ENCODE data around the gene HIBCH. TPM values are rescaled to one million over a fixed set of nuclear protein-coding genes. Genes with fewer than 3 reads are reported as not detected.

HIBCH gene
- total and polyA plus RNA-seq, 4 experiments from 2014 or later: 19.3 to 22.3 (median 19.8) TPM

DNA sequence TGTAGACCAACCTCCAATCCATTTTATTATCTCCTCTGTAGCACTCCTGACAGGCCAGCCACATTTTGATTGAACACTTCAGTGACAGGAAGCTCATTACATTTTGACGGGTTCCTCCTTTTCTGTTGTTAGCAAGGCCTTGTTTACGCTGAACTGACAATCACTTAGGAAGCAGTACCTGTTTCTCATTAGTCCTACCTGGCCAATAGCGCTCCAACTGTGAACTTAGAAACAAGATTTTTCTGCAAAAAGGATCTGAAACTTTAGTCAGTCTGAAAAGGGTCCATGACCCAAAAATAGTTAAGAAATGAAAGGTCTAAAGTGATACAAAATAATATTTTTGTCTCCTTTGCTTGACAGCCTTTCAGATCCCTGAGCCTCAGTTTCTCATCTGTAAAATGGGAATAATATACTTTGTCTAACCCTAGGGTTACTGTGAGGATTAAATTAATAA is 137.5 kb downstream of the HIBCH start:
- intact Hi-C loops (cut with micrococcal nuclease): no loop called here
- H3K4me3 Mint-ChIP-seq: peak overlapping the region in 1 of 8 donors; percentile 14
- POLR2A ChIA-PET (ENCODE audit: partially characterized antibody): no interaction called here

DNA sequence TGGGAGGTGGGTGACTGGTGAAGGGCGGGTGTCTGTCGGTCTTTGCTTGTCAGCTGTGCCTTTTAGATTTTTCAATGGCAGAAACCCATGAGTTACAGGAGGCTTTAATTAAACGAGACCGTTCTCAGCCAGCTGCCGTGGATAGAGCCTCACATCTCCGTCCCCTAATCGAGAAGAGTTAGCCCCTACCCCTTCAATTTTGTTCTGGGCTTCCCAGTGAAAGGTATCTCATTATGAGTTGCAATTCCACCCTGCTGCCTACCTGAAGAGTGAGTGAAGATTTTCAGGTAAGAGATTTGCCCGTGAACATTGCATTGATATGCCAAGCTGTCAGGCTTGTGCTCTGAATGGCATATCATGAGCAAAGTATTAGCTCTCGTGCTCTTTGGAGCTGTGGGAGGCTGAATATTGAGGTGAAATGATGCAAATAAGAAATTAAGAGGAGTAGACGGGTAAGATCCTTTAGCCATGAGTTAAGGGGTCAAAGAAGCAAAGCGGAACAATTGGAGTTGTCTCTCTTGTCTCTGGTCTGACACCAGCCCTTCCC is 138.4 kb downstream of the HIBCH start:
- CTCF ChIA-PET (ENCODE audit: partially characterized antibody): no interaction called here

More for the DNA sequence above, 137.5 kb downstream of the HIBCH start:
- Histone ChIP-seq H3K27ac (ENCODE audit: low read depth, low read length) (no peak overlapping the region), H3K9me3 (ENCODE audit: control insufficient read depth in 1 of 2, low read length in 2 of 2) (no peaks in the 10 kb centered on the region), H3K36me3 (ENCODE audit: insufficient read depth, low read length) (no peaks in the 10 kb centered on the region), H3K27me3 (ENCODE audit: insufficient read depth, low read length) (peaks cover 5% of the 10 kb centered on the region), H3K4me3 (ENCODE audit: low read length in 2 of 2) (no peak overlapping the region), H3K4me1 (ENCODE audit: insufficient read depth, low read length) (no peaks in the 10 kb centered on the region)
- CTCF ChIA-PET (ENCODE audit: partially characterized antibody): no interaction called here
- H3K27me3 Mint-ChIP-seq: peaks cover 9 to 29% of the 10 kb centered on the region in 2 donors
- H3K9me3 Mint-ChIP-seq: no peaks in the 10 kb centered on the region
- H3K27ac Mint-ChIP-seq: no peak overlapping the region
- peaks cover 0 to 3% of the 10 kb centered on the region in 2 donors for H3K36me3 Mint-ChIP-seq
- DNase-seq: no peak
- H3K4me1 Mint-ChIP-seq: peaks cover 6 to 13% (median 9%) of the 10 kb centered on the region in 4 donors

GRCh38 chr2:190180313-190181122 is 139.1 kb downstream of the HIBCH start:
- Histone ChIP-seq H3K36me3 (ENCODE audit: insufficient read depth, low read length) (no peaks in the 10 kb centered on the region), H3K4me3 (ENCODE audit: low read length in 2 of 2) (no peak overlapping the region), H3K27me3 (ENCODE audit: insufficient read depth, low read length) (peaks cover 5% of the 10 kb centered on the region), H3K27ac (ENCODE audit: low read depth, low read length) (no peak overlapping the region), H3K4me1 (ENCODE audit: insufficient read depth, low read length) (no peaks in the 10 kb centered on the region), H3K9me3 (ENCODE audit: control insufficient read depth in 1 of 2, low read length in 2 of 2) (no peaks in the 10 kb centered on the region)
- H3K9me3 Mint-ChIP-seq: no peaks in the 10 kb centered on the region
- peak in 3 of 5 donors; percentile 6 to 33 (median 13) for DNase-seq
- peaks cover 6 to 13% (median 9%) of the 10 kb centered on the region in 4 donors for H3K4me1 Mint-ChIP-seq
- ChIA-PET CTCF (ENCODE audit: partially characterized antibody) (no interaction called here), POLR2A (ENCODE audit: partially characterized antibody) (no interaction called here)
- intact Hi-C loops (cut with micrococcal nuclease): no loop called here
- peaks cover 0 to 3% of the 10 kb centered on the region in 2 donors for H3K36me3 Mint-ChIP-seq
- H3K27me3 Mint-ChIP-seq: peaks cover 12 to 30% of the 10 kb centered on the region in 2 donors
- H3K27ac Mint-ChIP-seq: no peak overlapping the region
- H3K4me3 Mint-ChIP-seq: peak overlapping the region in 7 of 8 donors; percentile 29 to 76 (median 62)

More for the DNA sequence above, 138.4 kb downstream of the HIBCH start:
- POLR2A ChIA-PET (ENCODE audit: partially characterized antibody): no interaction called here
- H3K36me3 Mint-ChIP-seq: peaks cover 0 to 3% of the 10 kb centered on the region in 2 donors
- peak overlapping the region; percentile 29 to 76 (median 62) for H3K4me3 Mint-ChIP-seq
- H3K27me3 Mint-ChIP-seq: peaks cover 12 to 30% of the 10 kb centered on the region in 2 donors
- intact Hi-C loops (cut with micrococcal nuclease): no loop called here
- H3K36me3 ChIP-seq (ENCODE audit: insufficient read depth, low read length): no peaks in the 10 kb centered on the region
- no peak for DNase-seq
- no peak overlapping the region for H3K4me3 ChIP-seq (ENCODE audit: low read length in 2 of 2)
- no peaks in the 10 kb centered on the region for H3K9me3 Mint-ChIP-seq
- peaks cover 5% of the 10 kb centered on the region for H3K27me3 ChIP-seq (ENCODE audit: insufficient read depth, low read length)
- no peaks in the 10 kb centered on the region for H3K9me3 ChIP-seq (ENCODE audit: control insufficient read depth in 1 of 2, low read length in 2 of 2)
- H3K27ac Mint-ChIP-seq: no peak overlapping the region
- H3K4me1 ChIP-seq (ENCODE audit: insufficient read depth, low read length): no peaks in the 10 kb centered on the region
- no peak overlapping the region for H3K27ac ChIP-seq (ENCODE audit: low read depth, low read length)
- H3K4me1 Mint-ChIP-seq: peaks cover 6 to 13% (median 9%) of the 10 kb centered on the region in 4 donors

- no peaks in the 10 kb centered on the region for H3K36me3 ChIP-seq (ENCODE audit: insufficient read depth, low read length)
- ChIA-PET POLR2A (ENCODE audit: partially characterized antibody) (no interaction called here), CTCF (ENCODE audit: partially characterized antibody) (no interaction called here)
- Mint-ChIP-seq H3K36me3 (peaks cover 0 to 3% of the 10 kb centered on the region in 2 donors), H3K27ac (no peak overlapping the region), H3K27me3 (peaks cover 12 to 30% of the 10 kb centered on the region in 2 donors), H3K9me3 (peaks cover 0 to 3% (median 0%) of the 10 kb centered on the region in 8 donors), H3K4me3 (peak overlapping the region; percentile 36 to 77 (median 54)), H3K4me1 (peaks cover 6 to 13% (median 9%) of the 10 kb centered on the region in 4 donors)
- peaks cover 5% of the 10 kb centered on the region for H3K27me3 ChIP-seq (ENCODE audit: insufficient read depth, low read length)
- H3K9me3 ChIP-seq (ENCODE audit: control insufficient read depth in 1 of 2, low read length in 2 of 2): no peaks in the 10 kb centered on the region
- H3K27ac ChIP-seq (ENCODE audit: low read depth, low read length): no peak overlapping the region
- no peaks in the 10 kb centered on the region for H3K4me1 ChIP-seq (ENCODE audit: insufficient read depth, low read length)
- no peak for DNase-seq
- no peak overlapping the region for H3K4me3 ChIP-seq (ENCODE audit: low read length in 2 of 2)
- intact Hi-C loops (cut with micrococcal nuclease): no loop called here
Observed at GRCh38 chr2:190179754-190180312, 139.8 kb downstream of the HIBCH start.

GRCh38 chr2:190178066-190178722 is 141.4 kb downstream of the HIBCH start:
- Mint-ChIP-seq H3K27ac (no peak overlapping the region), H3K4me3 (peak overlapping the region in 3 of 8 donors; percentile 4 to 50 (median 46)), H3K9me3 (peaks cover 0 to 13% (median 4%) of the 10 kb centered on the region in 8 donors), H3K27me3 (peaks cover 12 to 28% of the 10 kb centered on the region in 2 donors), H3K36me3 (peaks cover 0 to 10% of the 10 kb centered on the region in 2 donors), H3K4me1 (peaks cover 6 to 13% (median 9%) of the 10 kb centered on the region in 4 donors)
- ChIA-PET CTCF (ENCODE audit: partially characterized antibody) (no interaction called here), POLR2A (ENCODE audit: partially characterized antibody) (no interaction called here)
- H3K36me3 ChIP-seq (ENCODE audit: insufficient read depth, low read length): no peaks in the 10 kb centered on the region
- no peaks in the 10 kb centered on the region for H3K4me1 ChIP-seq (ENCODE audit: insufficient read depth, low read length)
- H3K9me3 ChIP-seq (ENCODE audit: control insufficient read depth in 1 of 2, low read length in 2 of 2): no peaks in the 10 kb centered on the region
- intact Hi-C loops (cut with micrococcal nuclease): no loop called here
- no peak for DNase-seq
- peaks cover 5% of the 10 kb centered on the region for H3K27me3 ChIP-seq (ENCODE audit: insufficient read depth, low read length)
- H3K27ac ChIP-seq (ENCODE audit: low read depth, low read length): no peak overlapping the region
- H3K4me3 ChIP-seq (ENCODE audit: low read length in 2 of 2): no peak overlapping the region

- no peak overlapping the region for H3K27ac ChIP-seq (ENCODE audit: low read depth, low read length)
- peaks cover 5% of the 10 kb centered on the region for H3K27me3 ChIP-seq (ENCODE audit: insufficient read depth, low read length)
- no peaks in the 10 kb centered on the region for H3K4me1 ChIP-seq (ENCODE audit: insufficient read depth, low read length)
- Mint-ChIP-seq H3K4me3 (peak overlapping the region in 1 of 8 donors; percentile 46), H3K4me1 (peaks cover 6 to 13% (median 9%) of the 10 kb centered on the region in 4 donors), H3K9me3 (peaks cover 0 to 13% (median 4%) of the 10 kb centered on the region in 8 donors), H3K27ac (no peak overlapping the region), H3K27me3 (peaks cover 12 to 28% of the 10 kb centered on the region in 2 donors), H3K36me3 (peaks cover 0 to 10% of the 10 kb centered on the region in 2 donors)
- CTCF ChIA-PET (ENCODE audit: partially characterized antibody): no interaction called here
- intact Hi-C loops (cut with micrococcal nuclease): no loop called here
- POLR2A ChIA-PET (ENCODE audit: partially characterized antibody): no interaction called here
- H3K9me3 ChIP-seq (ENCODE audit: control insufficient read depth in 1 of 2, low read length in 2 of 2): no peaks in the 10 kb centered on the region
- H3K36me3 ChIP-seq (ENCODE audit: insufficient read depth, low read length): no peaks in the 10 kb centered on the region
- H3K4me3 ChIP-seq (ENCODE audit: low read length in 2 of 2): no peak overlapping the region
- no peak for DNase-seq
Observed at GRCh38 chr2:190177249-190178040, 142.2 kb downstream of the HIBCH start.

Data from CD4-positive, alpha-beta memory T cell (primary cell).